Cortex of kidney (tissue), 1 donor: Measurements from ENCODE around the gene KIF2C.
"Not testable (repeated sequence)": the region's sequence is repeated elsewhere in the genome, so short reads cannot be mapped to it uniquely, and the experiment has no call there.

ENCODE experiments used
- DNase-seq: peaks from one replicate; lab custom pipeline; 2025; lab: John Stamatoyannopoulos, UW

KIF2C gene

DNA sequence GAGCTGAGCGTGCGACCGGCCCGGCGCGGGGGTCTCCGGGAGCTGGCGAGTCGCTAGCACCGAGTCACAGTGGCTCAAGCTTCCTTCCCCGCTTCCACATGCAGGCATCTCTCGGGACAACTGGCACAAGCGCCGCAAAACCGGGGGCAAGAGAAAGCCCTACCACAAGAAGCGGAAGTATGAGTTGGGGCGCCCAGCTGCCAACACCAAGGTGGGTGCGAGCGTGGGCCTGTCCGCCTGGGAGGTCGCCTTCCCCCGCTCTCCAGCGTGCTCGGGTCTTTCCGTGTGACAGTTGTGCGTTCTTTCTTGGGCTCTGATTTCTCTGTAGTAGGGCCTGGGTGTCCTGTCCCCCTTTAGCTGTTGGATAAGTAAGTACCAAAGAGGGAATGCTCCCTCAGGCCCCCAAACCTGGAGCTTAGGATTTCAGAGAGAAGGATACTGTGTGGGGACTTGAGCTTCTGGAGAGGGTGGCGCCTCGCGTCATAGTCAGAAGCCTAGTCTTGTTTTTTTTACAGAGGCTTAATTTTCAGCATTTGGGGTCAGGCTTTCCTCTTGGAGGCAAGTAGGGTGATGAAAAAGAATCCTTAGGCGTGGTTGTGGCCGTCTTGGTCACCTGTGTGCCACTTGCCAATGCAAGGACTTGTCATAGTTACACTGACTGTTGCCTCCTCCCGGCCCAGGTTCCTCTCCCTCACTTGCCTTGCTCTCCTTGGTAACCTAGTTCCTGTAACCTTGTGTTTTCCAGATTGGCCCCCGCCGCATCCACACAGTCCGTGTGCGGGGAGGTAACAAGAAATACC is 36.5 kb downstream of the KIF2C start:
- no peak for DNase-seq

DNA sequence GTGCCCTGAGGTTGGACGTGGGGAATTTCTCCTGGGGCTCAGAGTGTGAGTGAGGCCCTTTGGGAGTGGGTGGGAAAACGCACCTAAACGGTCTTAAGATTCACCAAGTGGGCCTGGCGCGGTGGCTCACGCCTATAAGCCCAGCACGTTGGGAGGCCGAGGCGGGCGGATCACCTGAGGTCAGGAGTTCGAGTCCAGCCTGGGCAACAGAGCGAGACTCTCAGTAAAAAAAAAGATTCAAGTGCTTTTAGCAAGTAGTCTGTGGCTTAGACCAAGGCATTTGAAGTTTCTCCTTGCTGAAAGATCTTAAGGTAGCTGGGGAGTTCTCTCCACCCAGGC is 37.1 kb downstream of the KIF2C start:
- no peak for DNase-seq

DNA sequence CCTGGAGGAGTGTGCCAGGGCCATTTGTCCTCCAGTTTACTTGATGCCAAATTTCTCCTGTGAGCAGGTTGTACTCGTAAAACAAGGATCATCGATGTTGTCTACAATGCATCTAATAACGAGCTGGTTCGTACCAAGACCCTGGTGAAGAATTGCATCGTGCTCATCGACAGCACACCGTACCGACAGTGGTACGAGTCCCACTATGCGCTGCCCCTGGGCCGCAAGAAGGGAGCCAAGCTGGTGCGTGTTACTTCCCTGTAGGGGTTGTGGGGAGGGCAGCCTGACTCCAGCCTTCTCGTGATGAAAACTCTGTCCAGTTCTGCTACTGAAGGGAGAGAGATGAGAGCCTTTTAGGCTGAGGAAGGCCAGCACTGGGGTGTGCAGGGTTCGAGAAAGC is 37.9 kb downstream of the KIF2C start:
- DNase-seq: no peak

DNA sequence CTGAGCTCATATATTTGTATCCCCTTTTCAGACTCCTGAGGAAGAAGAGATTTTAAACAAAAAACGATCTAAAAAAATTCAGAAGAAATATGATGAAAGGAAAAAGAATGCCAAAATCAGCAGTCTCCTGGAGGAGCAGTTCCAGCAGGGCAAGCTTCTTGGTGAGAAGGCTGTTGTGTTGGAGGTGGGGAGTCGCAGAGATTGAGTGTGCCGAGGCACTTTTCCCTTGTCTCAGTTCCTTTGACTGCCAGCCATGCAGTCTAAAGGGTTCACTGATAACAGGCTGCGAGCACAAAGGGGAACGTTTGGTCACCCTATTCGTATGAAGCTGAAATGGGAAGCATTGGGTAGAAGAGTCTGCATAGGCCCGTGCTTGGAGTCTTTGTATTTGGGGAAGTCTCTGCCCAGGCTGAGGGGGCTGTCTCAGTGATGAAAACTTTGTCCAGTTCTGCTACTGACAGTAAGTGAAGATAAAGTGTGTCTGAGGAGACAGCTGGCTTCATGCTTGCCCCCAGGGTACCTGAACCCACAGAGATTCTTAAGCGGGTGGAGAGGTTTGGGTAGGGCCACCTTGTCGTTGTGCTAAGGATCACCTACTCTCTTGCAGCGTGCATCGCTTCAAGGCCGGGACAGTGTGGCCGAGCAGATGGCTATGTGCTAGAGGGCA is 38.5 kb downstream of the KIF2C start:
- DNase-seq: no peak

DNA sequence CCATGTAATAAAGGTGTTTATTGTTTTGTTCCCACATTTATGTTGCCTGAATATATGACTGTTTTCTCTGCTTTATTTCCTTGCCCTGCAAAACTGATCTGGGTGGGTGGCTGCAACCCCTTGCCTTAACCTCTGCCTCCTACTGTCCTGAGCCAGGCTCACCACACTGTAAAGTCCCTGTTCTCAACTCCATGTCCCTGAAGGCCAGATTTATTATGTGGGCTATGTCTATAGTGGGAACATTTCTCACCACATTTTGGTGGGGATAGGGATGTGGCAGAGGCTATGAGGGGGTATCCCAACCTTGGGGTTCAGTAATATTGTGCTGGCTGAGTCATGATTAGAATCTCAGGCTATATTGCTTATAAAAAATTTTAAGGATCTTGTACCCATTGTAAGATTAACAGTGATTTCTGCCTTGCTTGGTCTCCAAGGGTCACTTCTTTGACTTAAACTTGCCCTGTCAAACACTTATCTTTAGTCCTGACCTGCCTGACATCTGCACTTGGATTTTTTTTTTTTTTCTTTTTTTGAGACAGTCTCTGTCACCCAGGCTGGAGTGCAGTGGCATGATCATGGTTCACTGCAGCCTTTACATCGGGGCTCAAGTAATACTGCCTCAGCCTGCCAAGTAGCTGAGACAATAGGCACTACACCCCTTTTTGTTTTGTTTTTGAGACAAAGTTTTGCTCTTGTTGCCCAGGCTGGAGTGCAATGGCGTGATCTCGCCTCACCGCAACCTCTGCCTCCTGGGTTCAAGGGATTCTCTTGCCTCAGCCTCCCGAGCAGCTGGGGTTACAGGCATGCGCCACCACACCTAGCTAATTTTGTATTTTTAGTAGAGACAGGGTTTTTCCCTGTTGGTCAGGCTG is 39.3 kb downstream of the KIF2C start:
- no peak for DNase-seq

DNA sequence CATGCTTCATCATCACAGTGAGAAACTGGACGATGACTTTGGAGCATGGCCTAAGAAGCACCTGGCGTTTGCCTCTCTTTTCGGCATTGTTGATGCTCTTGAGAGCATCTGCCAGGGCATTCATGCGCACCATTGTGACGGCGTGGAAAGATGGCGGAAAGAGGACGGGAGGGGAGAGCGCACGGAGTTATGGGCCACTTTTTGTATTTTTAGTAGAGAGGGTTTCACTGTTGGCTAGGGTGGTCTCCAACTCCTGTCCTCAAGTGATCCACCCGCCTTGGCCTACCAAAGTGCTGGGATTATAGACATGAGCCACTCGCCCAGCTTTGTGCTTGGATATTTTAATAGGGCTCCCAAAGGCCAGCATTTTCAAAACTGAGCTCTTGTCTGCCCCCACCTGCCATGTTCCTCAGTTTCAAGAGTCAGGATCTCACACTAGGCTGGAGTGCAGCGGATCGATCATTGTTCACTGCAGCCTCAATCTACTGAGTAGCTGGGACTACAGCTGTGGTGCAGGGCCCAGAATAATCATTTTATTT is 41.0 kb downstream of the KIF2C start:
- DNase-seq: no peak

DNA sequence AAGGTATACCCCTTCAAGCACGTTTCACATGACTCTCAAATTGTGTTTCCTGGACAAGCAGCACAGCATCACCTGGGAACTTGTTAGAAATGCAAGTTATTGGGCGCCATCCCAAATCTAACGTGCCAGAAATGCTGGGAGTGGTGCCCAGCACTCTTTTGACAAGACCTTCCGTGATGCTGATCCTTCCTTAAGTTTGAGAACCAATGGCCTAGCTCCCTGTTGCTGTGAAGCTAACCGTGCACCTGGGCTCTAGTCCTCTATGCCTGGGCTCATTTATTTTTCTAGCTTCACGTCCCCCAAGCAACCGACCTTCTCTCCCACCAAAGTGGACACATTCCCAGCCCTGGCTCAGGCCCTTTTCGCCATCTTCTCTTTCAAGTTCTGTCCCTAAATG is 44.1 kb downstream of the KIF2C start:
- DNase-seq: no peak

DNA sequence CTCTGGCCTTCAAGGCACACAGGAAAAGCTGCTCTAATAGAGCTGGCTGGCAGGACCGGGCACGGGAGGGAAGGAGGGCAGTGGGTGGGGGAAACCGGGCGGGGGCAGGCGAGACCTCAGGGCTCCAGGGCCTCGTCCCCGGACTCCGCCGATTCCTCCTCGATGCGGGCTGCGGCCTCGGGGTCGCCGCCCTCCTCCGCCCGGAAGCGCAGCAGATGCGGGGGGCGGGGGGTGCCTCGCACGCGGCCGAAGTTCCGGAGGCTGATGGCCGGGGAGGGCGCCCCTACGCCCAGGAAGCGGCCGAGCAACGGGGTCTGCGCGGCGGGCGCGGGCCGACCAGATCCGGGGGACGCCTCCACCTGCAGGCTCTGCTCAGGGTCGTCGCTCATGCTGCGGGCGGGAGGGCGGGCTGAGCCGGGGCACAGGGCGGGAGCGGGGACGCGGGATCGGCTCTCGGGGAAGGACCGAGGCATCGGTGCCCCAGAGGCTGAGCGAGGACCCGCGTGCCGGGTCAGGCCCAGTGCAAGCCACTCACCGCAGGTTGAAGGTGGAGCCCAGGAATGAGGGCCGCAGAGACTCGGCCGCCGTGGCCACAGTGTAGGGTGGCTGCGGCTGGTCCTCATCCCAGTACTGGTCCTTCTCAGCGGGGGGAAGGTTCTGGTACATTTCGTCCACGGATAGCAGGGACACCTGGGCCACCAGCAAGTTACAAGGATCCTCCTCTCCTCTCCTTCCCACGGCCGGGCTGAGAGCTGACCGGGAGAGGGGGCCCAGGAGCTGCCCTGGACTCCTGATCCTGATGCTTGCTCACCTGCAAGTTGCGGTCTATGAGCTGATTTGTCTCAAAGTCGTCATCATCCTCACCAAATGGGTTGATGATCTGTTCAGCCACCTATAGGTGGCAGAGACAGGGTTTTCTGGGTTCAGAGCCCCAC is 44.7 kb downstream of the KIF2C start:
- DNase-seq: no peak

DNA sequence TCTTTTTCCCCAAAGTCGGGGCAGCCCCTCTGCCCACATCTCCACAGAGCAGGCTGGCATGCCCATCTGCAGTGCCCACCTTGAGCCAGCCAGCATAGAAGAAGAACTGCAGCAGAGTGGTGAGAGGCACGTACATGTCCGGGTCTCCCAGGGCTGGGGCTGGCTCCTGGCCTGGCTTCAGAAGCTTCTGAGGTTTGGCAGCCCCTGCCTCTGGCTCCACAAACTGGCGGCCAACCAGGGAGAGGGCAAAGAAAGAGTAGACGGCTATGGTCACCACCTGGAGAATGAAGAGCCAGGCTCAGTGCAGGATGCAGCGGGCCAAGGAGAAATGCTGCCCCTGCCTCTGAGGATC is 45.4 kb downstream of the KIF2C start:
- DNase-seq: no peak

DNA sequence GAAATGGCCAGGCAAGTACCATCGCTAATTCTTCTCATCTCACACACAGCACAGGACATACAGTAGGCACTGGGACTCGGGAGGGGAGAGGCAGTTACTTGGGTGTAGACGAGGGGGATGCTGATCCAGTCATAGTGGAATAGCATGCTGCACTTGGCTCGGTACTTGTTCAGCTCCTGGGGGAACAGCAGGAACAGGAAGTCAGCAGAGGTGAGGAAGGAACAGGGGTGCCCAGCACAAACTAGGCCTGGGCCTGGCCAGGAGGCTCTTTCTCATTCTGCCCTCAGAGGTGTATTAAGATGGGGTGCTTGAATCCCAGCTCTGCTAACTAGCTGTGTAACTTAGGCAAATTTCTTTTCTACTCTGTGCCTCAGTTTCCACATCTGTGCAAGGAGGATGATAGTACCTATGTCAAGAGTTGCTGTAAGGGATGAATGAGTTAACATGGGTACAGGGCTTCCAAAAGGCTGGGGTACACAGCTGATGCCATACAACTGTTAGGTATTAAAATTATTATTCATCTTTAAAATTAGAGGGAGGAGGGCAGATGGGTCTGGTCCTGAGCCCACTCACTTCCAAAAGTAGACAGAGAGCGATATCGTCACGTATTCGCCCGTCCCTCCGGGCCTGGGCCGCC is 46.0 kb downstream of the KIF2C start:
- DNase-seq: no peak

DNA sequence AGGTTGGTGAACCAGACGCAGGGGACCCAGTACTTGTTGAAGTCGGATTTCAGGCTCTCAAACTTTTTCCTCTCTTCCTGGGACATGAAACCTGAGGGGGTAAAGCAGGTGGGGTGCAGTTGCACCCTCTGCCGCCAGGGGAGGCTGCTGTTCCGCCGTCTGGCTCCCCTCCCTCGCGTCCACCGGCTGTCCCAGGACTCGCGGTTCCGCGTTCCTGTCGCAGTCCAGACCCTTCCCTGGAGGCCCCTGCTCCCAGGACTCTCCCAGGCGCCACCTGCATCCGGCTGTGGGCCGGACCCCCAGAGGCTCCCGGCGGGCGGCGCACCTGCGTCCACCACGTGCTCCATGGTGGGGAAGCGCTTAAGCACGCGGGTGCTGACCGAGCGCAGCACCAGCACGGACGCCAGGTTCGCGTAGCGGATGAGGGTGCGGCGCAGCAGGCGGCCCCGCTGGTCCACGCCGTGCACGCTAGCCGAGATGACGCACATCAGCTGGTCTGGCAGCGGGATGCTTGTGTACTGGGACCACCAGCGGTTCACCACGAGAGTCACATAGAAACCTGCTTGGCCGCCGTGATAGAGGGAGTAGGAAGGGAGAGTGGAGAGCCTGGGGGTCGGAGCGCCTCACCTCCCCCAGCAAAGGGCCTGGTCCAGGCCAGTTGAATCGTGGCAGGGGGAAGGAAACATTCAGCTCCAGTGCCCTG is 46.7 kb downstream of the KIF2C start:
- no peak for DNase-seq

DNA sequence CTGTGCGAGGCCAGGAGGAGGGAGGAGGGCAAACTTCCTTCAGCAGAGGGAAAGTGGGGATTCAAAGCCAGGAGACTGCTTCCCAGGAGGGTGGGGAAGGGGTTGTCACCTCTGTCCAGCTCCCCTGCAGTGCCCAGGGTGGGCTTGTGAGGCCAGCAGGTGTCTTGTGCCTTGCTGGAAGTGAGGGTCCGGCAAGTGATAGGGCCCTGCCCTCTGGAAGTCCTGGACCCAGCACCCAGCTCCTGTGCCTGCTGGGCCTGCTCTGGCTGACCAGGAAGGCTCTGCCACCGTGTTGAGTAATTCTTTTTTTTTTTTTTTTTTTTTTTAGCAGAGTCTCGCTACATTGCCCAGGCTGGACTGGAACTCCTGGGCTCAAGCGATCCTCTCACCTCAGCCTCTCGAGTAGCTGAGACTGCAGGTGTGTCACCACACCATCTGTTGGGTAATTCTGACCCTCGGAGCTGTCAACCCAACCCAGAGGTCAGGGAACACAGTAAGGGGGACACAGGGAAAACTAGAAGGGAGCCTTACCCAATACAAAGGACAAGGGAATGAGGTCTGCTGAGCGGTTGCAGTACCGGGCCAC is 47.3 kb downstream of the KIF2C start:
- DNase-seq: no peak

DNA sequence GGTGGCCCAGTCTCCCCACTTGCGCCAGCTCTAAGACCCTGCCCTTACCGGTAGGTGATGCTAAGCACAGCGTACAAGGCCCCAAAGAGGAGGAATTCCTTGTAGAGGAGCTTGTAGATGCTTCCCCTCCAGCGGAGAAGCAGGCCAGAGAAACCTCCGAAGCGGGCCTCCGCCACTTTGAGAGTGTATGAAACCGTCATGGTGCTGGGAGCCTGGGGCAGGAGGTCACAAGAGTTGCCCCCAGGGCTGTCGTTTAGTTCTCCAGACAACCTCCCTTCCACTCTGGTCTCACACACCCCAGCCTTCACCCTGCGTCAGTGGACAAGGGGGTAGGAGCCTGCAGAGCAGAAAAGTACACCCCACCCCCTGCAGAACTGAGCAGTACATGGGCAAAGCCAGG is 47.9 kb downstream of the KIF2C start:
- DNase-seq: no peak

DNA sequence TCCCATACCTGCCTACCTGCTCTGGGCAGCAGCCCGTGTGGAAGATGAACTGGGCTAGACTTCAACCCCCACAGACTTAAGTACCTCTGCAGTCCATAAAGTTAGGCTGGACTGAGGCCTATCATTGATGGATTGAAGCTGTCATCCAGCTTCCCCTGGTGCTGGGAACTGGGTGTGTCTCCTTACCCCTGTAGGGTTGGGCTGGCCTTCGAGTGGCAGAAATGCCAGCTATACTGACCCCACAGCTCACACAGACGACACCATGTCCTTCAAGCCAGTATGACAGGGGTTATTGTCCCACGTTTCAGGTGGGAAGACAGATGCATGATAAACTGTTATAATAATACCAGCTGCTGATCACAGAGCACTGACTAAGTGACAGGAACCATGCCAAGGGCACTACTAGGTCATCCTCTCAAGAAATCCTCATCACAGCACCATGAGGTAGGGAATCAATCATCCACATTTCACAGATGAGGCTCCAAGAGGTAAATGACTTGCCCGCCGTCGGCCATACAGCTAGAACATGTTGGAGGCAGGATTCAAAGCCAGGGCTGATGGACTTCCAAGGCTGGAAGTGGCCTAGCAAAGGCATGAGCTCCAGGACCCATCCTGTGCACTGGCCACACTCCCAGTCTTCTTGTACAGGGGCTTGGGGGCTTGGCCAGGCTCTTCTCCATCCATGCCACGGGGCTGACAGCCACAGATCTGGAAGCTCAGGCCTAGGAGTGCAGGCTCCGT is 48.7 kb downstream of the KIF2C start, which contains the start of gene BEST4:
TSS of gene BEST4 (minus strand) at position 51 of the 741 bp plus-strand sequence. CDS start 465 bp downstream, outside the sequence.
- DNase-seq: no peak

DNA sequence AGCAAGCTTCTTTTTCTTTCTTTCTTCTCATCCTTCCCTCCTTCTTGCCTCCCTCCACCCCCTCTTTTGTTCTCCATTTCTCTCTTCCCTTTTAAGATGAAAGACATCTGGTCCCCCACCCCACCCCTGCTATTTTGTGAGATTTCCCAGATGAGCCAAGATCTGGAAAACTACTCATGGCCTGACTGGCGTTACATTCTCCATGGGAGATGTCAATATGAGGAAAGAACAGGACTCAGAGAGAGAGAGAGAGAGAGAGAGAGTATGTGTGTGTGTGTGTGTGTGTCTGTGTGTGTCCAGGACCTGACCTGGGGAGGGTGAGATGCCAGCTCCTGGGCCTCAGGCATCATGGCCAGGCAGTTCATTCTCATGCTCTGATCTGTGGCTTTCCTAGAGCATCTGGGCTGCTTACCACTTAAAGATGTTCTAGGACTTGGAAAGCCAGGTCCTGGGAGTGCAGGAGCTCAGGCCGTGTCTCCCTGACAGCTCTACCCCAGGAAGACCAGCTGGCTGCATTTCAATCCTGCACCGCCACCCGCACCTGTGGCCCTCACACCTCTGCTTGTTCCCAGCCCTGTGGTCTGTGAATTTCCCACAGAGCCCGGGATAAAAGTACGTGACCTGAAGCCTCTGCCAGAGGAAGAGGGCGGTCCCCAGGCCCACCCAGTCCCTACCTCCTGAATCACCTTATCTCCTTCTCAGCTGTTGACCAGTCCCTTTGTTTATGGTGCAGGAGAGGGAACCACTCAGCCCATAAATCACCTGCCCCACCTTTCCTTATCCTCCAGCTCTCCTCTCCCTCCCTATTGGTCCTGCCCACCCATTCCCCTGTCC is 51.5 kb downstream of the KIF2C start:
- no peak for DNase-seq

DNA sequence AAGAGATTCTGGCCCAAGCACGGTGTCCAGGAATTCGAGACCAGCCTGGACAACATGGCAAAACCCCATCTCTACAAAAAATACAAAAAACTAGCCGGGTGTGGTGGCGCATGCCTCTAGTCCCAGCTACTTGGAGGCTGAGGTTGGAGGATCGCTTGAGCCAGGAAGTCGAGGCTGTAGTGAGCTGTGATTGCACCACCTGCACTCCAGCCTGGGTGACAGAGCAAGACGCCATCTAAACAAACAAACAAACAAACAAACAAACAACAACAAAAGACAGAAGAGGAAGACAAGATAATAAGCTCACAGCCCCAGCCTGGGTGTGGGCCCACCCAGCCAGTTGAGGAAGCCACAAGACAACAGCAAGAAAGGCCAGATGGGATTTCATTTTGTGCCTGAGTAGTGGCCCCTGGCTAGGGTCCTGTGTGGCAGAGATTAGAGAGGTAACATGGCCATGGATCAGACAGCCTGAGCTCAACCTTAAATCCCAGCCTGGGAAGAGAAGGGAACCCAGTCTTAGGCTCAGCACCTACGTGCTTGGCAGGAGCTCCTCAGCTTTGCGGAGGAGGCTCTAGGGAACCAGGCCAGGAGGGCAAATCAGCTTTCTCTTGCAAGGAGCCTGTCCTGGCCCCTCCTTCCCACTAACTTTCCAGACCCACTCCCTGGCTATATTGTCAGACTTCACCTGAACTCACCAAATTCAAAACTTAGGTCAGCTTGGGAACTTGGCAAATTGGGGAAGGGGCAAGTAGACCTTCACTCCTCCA is 53.3 kb downstream of the KIF2C start:
- DNase-seq: no peak

DNA sequence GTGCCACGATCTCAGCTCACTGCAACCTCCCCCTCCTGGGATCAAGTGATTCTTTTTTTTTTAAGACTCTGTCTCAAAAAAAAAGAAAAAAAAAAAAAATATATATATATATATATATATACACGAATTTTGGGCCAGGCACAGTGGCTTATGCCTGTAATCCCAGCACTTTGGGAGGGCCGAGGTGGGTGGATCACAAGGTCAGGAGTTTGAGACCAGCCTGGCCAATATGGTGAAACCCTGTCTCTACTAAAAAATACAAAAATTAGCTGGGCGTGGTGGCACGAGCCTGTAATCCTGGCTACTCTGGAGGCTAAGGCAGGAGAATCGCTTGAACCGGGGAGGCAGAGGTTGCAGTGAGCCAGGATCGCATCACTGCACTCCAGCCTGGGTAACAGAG is 58.2 kb downstream of the KIF2C start:
- not testable (repeated sequence) for DNase-seq
